ENCODE data around the gene MIPEP.

DNA sequence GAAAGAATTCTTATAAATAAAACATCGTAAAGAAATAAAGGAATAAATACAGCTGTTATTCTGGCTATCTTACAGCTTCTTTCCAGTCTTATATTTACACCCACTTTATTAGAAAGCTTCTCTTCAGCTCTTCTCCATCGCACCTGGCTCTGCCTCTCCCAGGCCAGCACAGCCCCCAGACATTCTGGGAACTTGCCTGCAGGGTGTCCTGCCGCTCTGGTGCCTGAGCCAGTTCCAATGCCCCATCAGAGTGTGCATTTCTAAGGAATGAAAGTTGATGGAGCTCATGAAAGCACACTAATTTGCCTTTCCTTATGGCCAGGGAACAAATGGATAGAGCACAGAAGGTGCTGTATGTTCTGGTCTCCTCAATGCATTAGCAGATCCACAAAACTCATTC lies 68.7 kb downstream of the MIPEP start:
- TF ChIP-seq EZH2 (IDR thresholded peaks at IDR 0.05; ENCODE audit: insufficient read depth, poor library complexity, severe bottlenecking), result no peak
- TF ChIP-seq EZH2phosphoT487 (IDR thresholded peaks at IDR 0.05; ENCODE audit: insufficient read depth, low read depth), result no peak

Measured in GM23248 (cell line).